Lung (tissue), 12 donors: ENCODE data around the gene DDIT4. TPM values are rescaled to one million over a fixed set of nuclear protein-coding genes. Genes with fewer than 3 reads are reported as not detected.
A peak's percentile ranks its signal among the peaks of the same experiment; 100 is the strongest.

Source experiments
- ATAC-seq: fragments of 200-7000 bp; cut with Tn5 transposase; one replicate; pipeline ENCODE4 v1.9.1; 2020; ENCODE audit warnings: moderate number of reproducible peaks; ENCODE audit not compliant: insufficient read depth, low FRiP score
- DNase-seq, 3 donors: peaks; one replicate each; pipeline ENCODE4 v3.0.0-alpha.2; 2013 to 2017
- H3K27ac ChIP-seq, 2 donors: one replicate each; pipeline ENCODE4 v1.5.1; 2013; ENCODE audit warnings: mild to moderate bottlenecking in 2 of 2, moderate library complexity in 2 of 2, control low read depth in 1 of 2, inconsistent platforms in 1 of 2, low read depth in 1 of 2, low read length in 1 of 2
- H3K27me3 ChIP-seq, 3 donors: one replicate each; pipeline ENCODE4 v1.5.1; 2013; ENCODE audit warnings: low read length in 2 of 3; ENCODE audit not compliant: control insufficient read depth in 3 of 3, insufficient read depth in 3 of 3
- H3K36me3 ChIP-seq, 4 donors: one replicate each; pipeline ENCODE4 v1.5.1; 2013; ENCODE audit warnings: low read length in 4 of 4, mild to moderate bottlenecking in 1 of 4, moderate library complexity in 1 of 4; ENCODE audit not compliant: control insufficient read depth in 4 of 4, insufficient read depth in 4 of 4
- H3K4me1 ChIP-seq, 5 donors: one replicate each; pipeline ENCODE4 v1.5.1; 2013; ENCODE audit warnings: low read length in 5 of 5, mild to moderate bottlenecking in 2 of 5, moderate library complexity in 1 of 5; ENCODE audit not compliant: control insufficient read depth in 5 of 5, insufficient read depth in 5 of 5
- H3K4me3 ChIP-seq: one replicate; pipeline ENCODE4 v1.5.1; 2013; ENCODE audit warnings: mild to moderate bottlenecking, control low read depth, moderate library complexity
- H3K9ac ChIP-seq, 2 donors: one replicate each; pipeline ENCODE4 v1.5.1; 2013; ENCODE audit warnings: low read length in 2 of 2, control low read depth in 1 of 2; ENCODE audit not compliant: insufficient read depth in 1 of 2
- H3K9me3 ChIP-seq, 4 donors: one replicate each; pipeline ENCODE4 v1.5.1; 2013; ENCODE audit warnings: low read length in 3 of 4, mild to moderate bottlenecking in 1 of 4, moderate library complexity in 1 of 4; ENCODE audit not compliant: control insufficient read depth in 4 of 4, insufficient read depth in 3 of 4
- CTCF ChIP-seq: IDR thresholded peaks from 2 replicates; pipeline ENCODE4 v1.5.1; 2012; ENCODE audit warnings: mild to moderate bottlenecking; ENCODE audit errors: control extremely low read depth, extremely low read depth
- WGBS, 2 donors: extraction: QIAGEN DNeasy Blood & Tissue Kit; methylation state at CpG; one replicate each; pipeline ENCODE4 v1.1.7; 2013; 5-methylcytosine and 5-hydroxymethylcytosine counted together
- polyA plus RNA-seq, 2 donors: library from polyadenylated mRNA; stranded (reverse); fragments of 200-250 nt; gene quantifications; one replicate each; pipeline ENCODE4 v1.2.1, GENCODE V29; 2013
- total RNA-seq, 2 donors: library from RNA; depleted of rRNA in 1 of 2; stranded (reverse); fragments of >200 nt in 1 of 2; gene quantifications; one replicate each; pipeline ENCODE4 v1.2.1, GENCODE V29; 2014 to 2021
- donor health status: control.
- donor health status: control.
- donor health status: Bipolar disorder and iron deficiency.
- donor health status: healthy.
- donor health status: DM: yes; HTN: yes; CAD: no.

Gene DDIT4
- total and polyA plus RNA-seq, 4 donors, result 55.3 to 190 (median 171) TPM

DNA sequence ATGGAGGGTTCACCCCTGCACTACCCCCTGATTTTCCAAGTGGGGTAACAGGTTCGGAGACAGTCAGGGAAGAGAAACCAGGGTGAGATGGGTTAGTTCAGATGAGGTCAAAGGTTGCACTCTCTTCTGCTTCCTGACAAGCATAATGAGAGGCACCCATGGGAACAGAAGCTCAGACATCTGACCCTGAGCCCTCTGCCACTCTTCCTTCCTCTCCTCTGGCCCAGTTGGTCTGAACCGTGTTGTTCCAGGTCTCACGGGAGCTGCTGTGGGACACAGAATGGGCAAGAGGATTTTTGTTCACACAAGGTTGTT lies 42.6 kb downstream of the DDIT4 start:
- 27 to 55% methylated on average over 3 of the region's 3 CpGs for WGBS, 2 donors
- Histone ChIP-seq H3K9ac (no peak overlapping the region), H3K27me3 (no peaks in the 10 kb centered on the region), H3K9me3 (no peaks in the 10 kb centered on the region), H3K27ac (peak overlapping the region; percentile 46 to 80), H3K4me1 (peaks cover 20 to 50% (median 33%) of the 10 kb centered on the region in 5 donors), H3K36me3 (no peaks in the 10 kb centered on the region), H3K4me3 (no peak overlapping the region)
- no peak for TF ChIP-seq CTCF
- DNase-seq, result no peak
- no peak for ATAC-seq

DNA sequence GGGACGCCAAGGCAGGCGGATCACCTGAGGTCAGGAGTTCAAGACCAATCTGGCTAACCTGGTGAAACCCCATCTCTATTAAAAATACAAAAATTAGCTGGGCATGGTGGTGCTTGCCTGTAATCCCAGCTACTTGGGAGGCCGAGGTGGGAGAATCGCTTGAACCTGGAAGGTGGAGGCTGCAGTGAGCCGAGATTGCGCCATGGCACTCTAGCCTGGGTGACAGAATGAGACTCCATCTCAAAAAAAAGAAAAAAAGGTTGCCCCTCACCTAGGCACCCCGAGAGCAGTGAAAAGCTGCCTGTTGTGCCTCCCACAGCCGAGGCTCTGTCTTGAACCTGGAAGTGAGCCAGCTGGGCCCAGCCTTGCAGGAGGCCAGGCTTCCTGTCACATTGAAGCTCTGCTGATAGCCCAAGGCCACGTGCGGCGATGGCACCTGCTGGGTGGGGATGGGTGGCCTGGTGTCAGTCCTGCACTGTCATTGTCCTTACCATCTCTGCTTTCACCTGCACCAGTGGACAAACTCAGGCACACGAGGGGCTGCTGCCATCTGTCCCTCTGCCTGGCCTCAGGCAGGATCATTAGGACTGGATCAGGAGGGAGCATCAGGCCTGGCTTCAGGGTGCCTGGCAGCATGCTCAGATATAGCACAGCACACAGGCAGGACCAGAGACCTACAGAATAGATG lies 43.2 kb downstream of the DDIT4 start:
- WGBS, 2 donors, result 54 to 65% methylated on average over 12 of the region's 12 CpGs
- Histone ChIP-seq H3K27me3 (no peaks in the 10 kb centered on the region), H3K36me3 (no peaks in the 10 kb centered on the region), H3K9ac (no peak overlapping the region), H3K9me3 (no peaks in the 10 kb centered on the region), H3K4me1 (peaks cover 21 to 56% (median 36%) of the 10 kb centered on the region in 5 donors), H3K4me3 (no peak overlapping the region), H3K27ac (peak overlapping the region; percentile 46 to 80)
- DNase-seq (no peak), ATAC-seq (no peak)
- no peak for TF ChIP-seq CTCF

- peak overlapping the region in 1 of 2 donors; percentile 75 for H3K9ac ChIP-seq
Observed at GRCh38 chr10:72318418-72319262, 44.9 kb downstream of the DDIT4 start.

More at GRCh38 chr10:72318418-72319262, 44.9 kb downstream of the DDIT4 start:
- Histone ChIP-seq H3K4me1 (peaks cover 21 to 64% (median 40%) of the 10 kb centered on the region in 5 donors), H3K27me3 (no peaks in the 10 kb centered on the region), H3K36me3 (no peaks in the 10 kb centered on the region), H3K27ac (peak overlapping the region; percentile 85 to 98), H3K4me3 (no peak overlapping the region), H3K9me3 (no peaks in the 10 kb centered on the region)
- WGBS, 2 donors, result 41 to 54% methylated on average over 10 of the region's 10 CpGs
- DNase-seq (no peak), ATAC-seq (no peak)
- no peak for TF ChIP-seq CTCF
